HG03520 (cell line): ENCODE results near the gene ICAM4.
"Not testable (repeated sequence)": the region's sequence is repeated elsewhere in the genome, so short reads cannot be mapped to it uniquely, and the experiment has no call there.

ENCODE experiments used
- ATAC-seq: cut with Tn5 transposase; IDR thresholded peaks from one replicate; pipeline ENCODE4 v1.9.1; 2021; ENCODE audit warnings: mild to moderate bottlenecking, moderate library complexity; ENCODE audit not compliant: unreplicated experiment

ICAM4 gene

GRCh38 chr19:10268071-10268470 lies 18.7 kb upstream of the ICAM4 start:
- no peak for ATAC-seq

GRCh38 chr19:10269333-10270179 lies 17.2 kb upstream of the ICAM4 start:
- ATAC-seq = no peak

GRCh38 chr19:10270180-10270615 lies 16.6 kb upstream of the ICAM4 start:
- ATAC-seq = peak; percentile 15

GRCh38 chr19:10270616-10271394 lies 15.9 kb upstream of the ICAM4 start, which contains the start of gene ICAM1:
Gene ICAM1, plus strand, starts transcription at chr19:10271120. Its CDS starts 40 bp downstream, at chr19:10271160.
- ATAC-seq = peak; percentile 40

- ATAC-seq = peak; percentile 2
Observed at GRCh38 chr19:10271543-10272086, 15.1 kb upstream of the ICAM4 start.

GRCh38 chr19:10274589-10274988 lies 12.2 kb upstream of the ICAM4 start:
- ATAC-seq = no peak

GRCh38 chr19:10277795-10278589 lies 8.8 kb upstream of the ICAM4 start:
- ATAC-seq = no peak

GRCh38 chr19:10278935-10279334 lies 7.8 kb upstream of the ICAM4 start:
- no peak for ATAC-seq

- ATAC-seq = no peak
Observed at GRCh38 chr19:10279737-10280442, 6.9 kb upstream of the ICAM4 start.

- ATAC-seq = not testable (repeated sequence)
Observed at GRCh38 chr19:10282043-10282442, 4.7 kb upstream of the ICAM4 start.

- no peak for ATAC-seq
Observed at GRCh38 chr19:10283301-10284064, 3.3 kb upstream of the ICAM4 start.

GRCh38 chr19:10284065-10284959 lies 2.4 kb upstream of the ICAM4 start:
- no peak for ATAC-seq

- ATAC-seq = no peak
Observed at GRCh38 chr19:10284960-10285278, 1.8 kb upstream of the ICAM4 start.

- no peak for ATAC-seq
Observed at GRCh38 chr19:10285393-10285792, 1.4 kb upstream of the ICAM4 start.

GRCh38 chr19:10288662-10289166 lies 2.0 kb downstream of the ICAM4 start:
- no peak for ATAC-seq

- ATAC-seq = no peak
Observed at GRCh38 chr19:10289167-10289835, 2.5 kb downstream of the ICAM4 start.

- ATAC-seq = no peak
Observed at GRCh38 chr19:10289836-10290356, 3.1 kb downstream of the ICAM4 start, which contains the start of gene ICAM5. Gene ICAM5, plus strand, starts transcription at chr19:10289952. Its CDS starts 92 bp downstream, at chr19:10290044.
